Activated CD8-positive, alpha-beta memory T cell treated with anti-CD3 and anti-CD28 coated beads for 1 hour (primary cell): ENCODE results near the gene DDX31.

Experiments
- DNase-seq, 2 donors: peaks; one replicate each; pipeline ENCODE4 v3.0.0-alpha.2; 2020; ENCODE audit warnings: low read depth in 1 of 2; ENCODE audit errors: extremely low read depth in 1 of 2

Gene DDX31

GRCh38 chr9:132638240-132638639, 31.5 kb downstream of the DDX31 start:
- DNase-seq = no peak

DNA sequence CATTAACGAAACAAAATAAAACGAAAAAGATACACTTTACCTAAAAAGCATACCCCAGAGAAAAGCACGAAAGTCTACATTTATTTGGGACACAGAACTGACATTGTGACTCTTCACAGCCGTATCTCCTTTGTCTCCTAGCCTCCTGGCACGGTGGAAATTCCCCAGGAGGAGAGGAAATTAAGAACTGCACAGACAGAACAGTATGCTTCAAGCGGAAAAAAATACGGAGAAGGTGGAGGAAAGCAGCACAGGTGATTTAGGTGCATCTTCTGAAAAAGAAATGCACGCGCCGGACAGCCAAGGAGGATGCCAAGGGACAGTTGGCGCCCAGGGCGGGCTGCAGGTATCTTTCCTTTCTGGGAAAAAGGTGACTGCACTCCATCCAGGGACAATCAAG, 32.0 kb downstream of the DDX31 start:
- no peak for DNase-seq

GRCh38 chr9:132637351-132637750, 32.4 kb downstream of the DDX31 start:
- DNase-seq = no peak

DNA sequence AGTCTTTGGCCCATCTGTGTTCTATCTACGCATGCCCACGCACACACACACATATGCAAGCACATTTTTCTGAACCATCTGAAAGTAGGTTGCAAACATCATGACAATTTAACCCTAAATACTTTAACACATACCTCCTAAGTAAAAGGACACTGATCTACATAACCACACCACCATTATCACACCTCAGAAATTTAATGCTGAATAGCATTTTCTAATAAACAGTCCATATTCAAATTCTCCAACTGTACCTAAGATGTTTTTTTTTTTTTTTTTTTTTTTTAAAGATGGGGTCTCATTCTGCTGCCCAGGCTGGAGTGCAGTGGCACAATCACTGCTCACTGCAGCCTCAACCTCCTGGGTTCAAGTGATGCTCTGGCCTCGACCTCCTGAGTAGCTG, 35.5 kb downstream of the DDX31 start:
- DNase-seq = no peak

GRCh38 chr9:132632413-132633129, 37.2 kb downstream of the DDX31 start:
- DNase-seq = no peak

- DNase-seq = no peak
These were observed 38.1 kb downstream of the DDX31 start for GRCh38 chr9:132631685-132632084.

DNA sequence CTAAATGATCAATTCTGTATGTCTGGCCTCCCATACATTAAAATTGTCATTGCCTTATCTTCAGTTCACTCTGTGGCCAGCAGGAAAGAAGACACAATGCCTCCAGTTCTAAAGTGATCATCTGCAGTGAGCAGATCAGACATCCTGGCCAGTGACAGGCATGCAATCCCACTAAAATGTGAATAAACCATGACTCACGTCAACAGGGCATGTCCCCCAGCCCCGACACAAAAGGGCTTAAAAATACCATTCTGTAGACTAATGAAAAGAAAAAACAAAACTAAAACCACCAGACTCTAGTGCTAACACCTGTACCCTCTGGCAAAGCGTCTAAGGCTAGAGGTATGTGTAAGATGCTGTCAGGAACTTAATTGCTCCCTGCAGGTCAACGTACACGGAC, 38.5 kb downstream of the DDX31 start:
- DNase-seq = no peak

GRCh38 chr9:132630811-132631210, 39.0 kb downstream of the DDX31 start:
- no peak for DNase-seq

DNA sequence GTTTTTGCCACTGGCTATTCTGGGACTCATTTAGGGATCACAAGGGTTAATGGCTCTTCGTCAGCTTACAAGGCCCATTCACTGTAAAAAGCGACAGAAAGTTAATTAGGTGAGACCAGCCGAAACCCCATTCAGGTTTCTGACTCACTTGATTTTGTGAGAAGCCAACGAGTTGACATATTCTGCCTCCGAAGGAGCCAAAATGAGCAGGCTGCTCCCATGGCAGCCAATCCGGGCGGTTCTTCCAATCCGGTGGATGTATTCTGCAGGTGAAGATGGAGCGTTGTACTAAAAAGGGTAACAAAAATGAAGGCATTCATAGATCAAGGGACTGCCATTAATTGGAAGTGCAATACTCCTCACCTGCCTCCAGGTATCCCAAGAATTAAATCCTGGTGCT, 39.7 kb downstream of the DDX31 start:
- no peak for DNase-seq

DNA sequence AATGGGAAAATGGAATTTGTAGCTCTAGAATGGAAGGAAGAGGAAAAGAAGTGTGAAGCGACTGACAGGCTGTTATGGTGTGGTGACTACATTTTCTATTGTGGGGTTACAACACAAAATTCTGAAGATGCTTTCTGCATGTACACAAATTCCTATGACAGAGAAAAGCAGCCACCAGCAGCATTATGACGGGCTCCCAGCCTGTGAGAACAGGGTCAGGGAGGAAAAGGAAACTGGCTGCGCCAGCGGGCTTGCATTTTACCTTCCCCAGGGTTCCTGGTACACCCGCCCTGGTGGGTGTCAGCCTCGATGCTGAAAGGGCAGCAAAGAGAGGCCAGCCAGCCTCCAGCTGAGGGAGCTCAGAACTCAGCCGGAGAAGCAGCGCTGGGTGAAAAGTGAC, 41.0 kb downstream of the DDX31 start:
- no peak for DNase-seq

DNA sequence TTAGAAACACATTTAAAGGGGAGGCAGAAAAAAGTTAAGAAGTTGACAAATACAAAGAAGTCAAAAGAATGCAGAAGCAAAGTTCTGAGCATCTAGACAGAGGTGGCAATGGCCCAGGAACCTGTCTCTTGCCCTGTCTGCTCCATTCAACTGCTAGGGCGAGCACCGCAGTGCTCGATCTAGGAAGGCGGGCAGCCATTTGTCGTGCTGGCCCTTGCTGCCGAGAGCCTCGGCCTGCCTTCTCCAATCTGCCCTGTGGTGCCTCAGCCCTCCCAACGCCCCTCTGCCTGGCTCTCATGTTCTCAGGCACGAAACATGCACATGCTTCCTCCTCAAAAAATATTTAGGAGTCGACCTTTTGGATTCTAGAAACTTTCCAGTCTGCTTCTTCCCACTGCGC, 42.2 kb downstream of the DDX31 start:
- no peak for DNase-seq

GRCh38 chr9:132627106-132627505, 42.7 kb downstream of the DDX31 start:
- no peak for DNase-seq

DNA sequence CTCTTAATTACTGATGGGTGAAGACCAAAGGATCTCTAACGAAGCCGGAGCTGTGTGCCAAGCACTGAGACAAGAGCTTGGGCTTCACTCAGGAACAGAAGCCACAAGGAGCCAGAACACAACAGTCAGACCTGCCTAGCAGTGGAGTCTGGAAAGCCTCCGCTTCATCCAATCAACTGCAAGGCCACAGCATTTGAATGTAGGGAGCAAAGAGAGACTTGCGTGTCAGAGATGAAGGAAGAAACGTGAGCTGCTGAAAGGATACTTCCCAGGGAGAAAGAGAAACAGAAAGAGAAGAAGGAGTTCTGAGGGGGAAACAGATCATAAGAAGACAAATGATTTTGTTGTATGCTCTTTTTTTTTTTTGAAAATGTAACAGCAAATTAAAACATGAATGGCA, 43.5 kb downstream of the DDX31 start:
- no peak for DNase-seq

DNA sequence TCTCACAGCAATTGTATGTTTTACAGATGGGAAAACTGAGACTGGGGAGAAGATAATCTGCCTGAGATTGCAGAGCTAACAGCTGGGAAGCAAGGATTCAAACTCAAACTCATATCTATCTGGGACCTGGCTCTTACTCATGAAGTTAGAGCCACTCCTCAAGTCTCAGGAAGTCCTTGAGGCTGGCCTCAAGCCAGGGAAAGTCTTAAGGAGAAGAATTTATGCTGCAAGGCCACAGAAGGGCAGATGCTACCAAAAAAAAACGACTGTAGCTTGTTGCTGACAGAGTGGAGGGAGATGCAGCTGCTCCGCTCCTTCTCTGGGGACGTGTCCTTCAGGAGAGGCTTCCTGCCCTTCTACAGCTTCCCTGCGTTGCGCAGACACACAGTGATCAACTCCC, 47.6 kb downstream of the DDX31 start:
- DNase-seq = no peak

- DNase-seq = no peak
These were observed 53.1 kb downstream of the DDX31 start for GRCh38 chr9:132616725-132617124.

GRCh38 chr9:132615774-132616173, 54.0 kb downstream of the DDX31 start:
- no peak for DNase-seq

DNA sequence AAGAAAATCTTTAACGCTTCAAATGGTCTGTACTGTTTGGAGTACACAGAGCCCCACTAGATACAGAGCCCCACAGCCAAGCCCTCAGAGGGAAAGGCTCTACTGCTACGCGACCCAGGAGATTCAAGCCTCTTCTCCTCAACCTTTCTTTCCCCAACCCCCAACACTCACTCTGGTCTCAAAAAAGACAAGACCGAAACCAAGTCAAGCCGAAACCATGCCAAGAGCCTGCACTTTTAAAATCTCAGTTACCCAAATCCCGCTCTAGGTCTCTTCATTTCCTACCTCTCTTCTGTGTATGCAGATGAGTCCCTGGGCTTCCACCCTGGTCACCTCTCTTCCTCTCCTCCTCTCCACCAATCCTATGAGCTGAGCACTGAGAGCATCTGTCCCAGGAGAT, 55.5 kb downstream of the DDX31 start:
- no peak for DNase-seq

DNA sequence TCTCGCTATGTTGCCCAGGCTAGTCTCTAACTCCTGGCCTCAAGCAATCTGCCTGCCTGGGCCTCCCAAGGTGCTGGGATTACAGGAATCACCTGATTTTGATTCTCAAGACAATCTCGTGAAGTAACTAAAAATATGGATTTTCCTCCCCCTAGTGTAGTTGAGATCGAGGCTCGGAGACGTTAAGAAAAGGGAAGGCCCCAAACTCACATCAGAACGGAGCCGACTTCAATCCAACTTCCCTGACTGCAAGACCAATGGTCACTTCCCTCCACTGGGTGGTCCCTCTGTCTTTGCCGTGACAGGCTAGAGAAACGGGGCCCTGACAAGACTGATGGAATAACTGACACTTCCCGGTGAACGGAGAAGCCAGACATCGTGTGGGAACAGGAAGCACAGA, 59.1 kb downstream of the DDX31 start:
- no peak for DNase-seq

DNA sequence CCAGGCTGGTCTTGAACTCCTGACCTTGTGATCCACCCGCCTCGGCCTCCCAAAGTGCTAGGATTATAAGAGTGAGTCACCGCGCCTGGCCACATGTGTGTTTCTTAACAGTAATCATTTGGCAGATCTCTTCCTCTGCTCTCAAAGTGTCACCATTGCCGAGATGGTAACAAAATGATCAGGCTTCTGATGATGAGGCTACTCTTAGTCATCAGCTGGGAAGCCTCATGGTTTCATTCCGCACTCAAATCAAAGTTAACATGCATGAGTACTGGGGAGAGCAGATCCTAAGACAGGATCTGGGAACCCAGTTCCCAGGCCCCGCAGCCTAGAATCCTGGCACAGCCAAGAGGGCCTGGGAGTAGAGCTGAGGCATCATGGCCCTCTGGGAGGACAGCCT, 60.0 kb downstream of the DDX31 start:
- no peak for DNase-seq

GRCh38 chr9:132609184-132609583, 60.6 kb downstream of the DDX31 start:
- DNase-seq = no peak

DNA sequence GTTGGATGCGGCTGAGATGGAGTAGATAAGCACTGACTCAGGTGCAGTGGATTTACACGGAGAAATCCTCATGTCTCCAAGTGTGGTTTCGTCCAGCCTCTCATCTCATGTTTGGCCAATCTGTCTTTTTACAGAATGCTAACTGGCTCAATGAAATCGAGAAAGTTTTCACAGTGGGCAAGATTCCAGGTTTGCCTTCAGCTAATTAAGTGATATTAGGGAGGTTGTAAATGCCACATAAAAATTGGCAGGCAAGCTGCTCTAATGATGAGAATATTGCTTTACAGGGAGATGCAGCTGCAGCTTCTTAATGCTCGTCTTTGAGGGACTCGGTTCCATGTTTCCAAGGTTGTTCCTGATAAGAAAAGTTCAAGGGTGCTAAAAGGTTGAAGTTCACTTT, 63.7 kb downstream of the DDX31 start:
- no peak for DNase-seq

DNA sequence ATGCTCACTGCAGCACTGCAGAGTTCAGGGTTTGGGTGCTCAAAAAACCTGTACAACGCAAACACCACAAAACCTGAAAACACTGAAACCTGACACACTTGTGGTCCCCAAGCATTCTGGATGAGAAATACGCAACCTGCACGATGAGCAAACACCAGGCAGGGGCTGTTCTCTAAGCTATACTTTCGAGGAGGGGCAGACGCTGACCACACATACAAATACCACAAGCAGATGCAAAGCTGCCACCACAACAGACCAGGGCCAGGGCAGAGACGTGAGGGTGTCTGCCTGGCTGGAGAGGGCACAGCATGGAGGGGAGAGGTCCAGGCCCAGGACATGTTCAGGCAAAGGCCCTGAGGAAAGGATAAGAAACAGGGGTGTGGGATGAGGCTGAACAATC, 64.4 kb downstream of the DDX31 start:
- DNase-seq = no peak

- DNase-seq = no peak
These were observed 67.6 kb downstream of the DDX31 start for GRCh38 chr9:132602207-132602606.
